GM18507 (cell line): Measurements from ENCODE around the gene ZNF746.

Experiments used
- DNase-seq: peaks from one replicate; pipeline ENCODE4 v3.0.0; 2011; ENCODE audit warnings: low read depth; ENCODE audit not compliant: insufficient read length; ENCODE audit errors: extremely low spot score
- FAIRE-seq: peaks from 2 replicates; lab custom pipeline; 2011; peaks lifted over from hg19 to GRCh38; lab: Jason Lieb, UNC

Gene ZNF746

DNA sequence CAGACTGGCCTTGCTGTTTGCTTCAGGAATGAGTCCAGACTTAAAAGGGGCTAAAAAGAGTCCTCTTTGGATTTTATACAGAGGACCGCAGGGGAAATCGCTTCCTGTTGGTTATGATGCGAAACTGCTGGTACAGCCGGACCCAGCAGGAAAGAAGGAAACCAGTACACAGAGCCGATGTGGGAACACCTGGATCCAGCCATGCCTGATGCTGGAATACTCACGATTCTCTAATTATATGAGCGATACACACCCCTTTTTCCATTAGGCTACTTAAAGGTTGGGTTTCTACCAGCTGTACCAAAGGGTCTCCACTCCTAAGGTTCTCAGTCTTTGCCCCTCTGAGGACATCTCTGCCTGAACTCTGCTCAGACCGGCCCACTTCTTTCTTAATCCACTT is 64.5 kb downstream of the ZNF746 start:
- no peak for DNase-seq

DNA sequence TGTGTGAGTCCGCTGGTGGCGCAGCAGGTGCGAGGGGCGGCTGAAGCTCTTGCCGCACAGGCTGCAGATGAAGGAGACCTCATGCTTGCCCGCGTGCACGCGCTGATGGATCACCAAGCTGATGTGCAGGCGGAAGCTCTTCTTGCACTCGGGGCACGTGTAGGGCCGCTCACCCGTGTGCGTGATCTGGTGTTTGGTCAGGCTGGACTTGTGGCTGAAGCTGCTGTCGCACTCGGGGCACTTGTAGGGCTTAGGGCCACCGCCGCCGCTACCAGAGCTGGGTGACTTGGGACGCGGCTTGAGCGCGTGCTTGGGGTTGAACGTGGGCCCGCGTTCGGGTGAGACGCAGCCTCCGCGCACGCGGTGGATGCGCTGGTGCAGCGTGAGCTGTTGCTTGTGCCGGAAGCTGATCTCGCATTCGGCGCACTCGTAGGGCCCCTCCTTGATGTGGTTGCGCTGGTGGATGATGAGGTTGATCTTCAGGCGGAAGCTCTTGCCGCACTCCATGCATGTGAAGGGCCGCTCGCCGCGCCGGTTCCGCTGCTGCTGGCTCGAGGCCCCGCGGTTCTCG is 65.4 kb downstream of the ZNF746 start:
- FAIRE-seq (no peak), DNase-seq (no peak)

More for the DNA sequence above, 64.5 kb downstream of the ZNF746 start:
- no peak for FAIRE-seq

DNA sequence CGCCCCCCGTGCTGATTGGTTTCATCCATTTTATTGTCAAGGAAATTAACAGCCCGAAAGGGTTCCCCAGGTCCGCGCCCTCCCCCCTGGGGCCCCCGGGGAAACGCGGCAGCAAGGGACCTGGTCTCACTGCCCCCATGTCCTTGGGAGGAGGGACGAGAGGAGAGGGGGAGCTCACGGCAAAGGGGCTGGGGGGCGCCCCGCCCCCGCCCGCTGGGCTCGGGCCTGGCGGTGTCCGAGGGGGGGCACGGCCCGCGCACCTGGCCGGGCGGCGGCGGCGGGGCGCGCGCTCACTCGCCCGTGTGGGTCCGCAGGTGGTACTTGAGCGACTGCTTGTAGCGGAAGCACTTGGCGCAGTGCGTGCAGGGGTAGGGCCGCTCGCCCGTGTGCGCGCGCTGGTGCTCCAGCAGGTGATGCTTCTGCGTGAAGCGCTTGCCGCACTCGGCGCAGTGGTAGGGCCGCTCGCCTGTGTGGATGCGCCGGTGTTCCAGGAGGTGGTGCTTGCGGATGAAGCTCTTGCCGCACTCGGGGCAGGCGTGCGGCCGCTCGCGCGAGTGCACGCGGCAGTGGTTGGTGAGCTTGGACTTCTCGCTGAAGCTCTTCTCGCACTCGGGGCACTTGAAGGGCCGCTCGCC is 66.0 kb downstream of the ZNF746 start:
- DNase-seq (no peak), FAIRE-seq (no peak)

DNA sequence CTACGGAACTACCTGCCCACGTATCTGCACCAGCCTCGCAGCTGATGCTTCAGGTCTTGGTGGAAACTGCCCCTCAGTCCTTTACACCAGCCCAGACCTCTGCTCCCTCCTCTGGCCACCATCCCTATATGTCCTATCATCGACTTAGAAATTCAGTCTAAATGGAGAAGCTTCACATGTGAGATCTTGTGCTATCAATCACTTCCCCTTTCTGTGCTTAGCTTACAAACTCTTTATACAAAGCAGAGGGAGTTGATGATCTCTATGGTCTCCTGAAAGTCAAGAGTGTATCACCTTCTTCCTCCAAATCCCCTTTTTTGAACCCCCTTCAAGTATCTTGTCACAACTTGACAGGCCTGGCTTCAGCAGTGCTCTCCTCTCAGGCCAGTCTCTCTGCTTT is 67.4 kb downstream of the ZNF746 start:
- no peak for DNase-seq
- no peak for FAIRE-seq

DNA sequence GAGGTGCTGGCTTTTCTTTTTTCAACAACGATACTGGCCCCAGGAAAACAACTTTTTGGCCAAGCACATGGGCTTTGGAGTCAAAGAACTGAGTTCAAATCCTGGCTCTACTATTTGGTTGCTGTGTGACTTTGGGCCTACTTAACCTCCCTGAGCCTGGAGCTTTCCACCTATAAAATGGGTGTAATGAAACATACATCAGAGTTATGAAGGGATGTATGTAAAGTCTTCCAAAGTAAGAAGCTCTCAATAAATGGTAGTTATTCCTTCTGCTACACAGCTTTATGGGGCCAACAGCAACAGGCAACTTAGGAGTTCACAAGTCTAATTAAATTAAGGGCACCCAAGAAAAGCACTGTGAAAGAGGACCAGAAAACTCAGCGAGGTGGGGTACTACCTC is 69.7 kb downstream of the ZNF746 start:
- no peak for DNase-seq
- FAIRE-seq = no peak

DNA sequence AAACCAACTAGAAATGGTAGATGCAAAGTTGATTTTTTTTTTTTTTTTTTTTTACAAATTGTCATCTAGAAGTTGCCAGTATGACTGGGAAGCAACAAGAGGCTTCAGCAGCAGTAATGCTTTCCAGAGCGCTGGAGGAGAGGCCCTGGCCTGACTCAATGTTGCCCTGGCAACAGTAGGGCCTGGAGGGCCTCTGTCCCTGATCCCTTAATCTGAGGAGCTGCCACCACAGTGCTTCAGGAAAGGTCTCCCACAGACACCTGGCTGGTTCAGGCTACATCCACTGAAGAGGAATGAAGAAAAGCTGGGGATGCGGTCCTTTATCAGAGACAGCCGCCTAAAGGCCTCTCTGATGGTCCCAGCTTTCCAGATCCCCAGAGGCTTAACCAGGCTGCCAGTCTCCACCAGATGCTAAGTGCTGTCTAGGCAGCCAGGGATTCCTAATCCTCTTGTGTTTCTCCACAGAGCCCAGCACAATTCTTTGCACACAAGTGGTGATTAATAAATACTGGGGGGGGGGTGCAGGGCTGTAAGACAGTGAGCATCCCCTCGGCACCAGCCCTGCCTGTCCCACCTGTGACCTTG is 70.4 kb downstream of the ZNF746 start:
- FAIRE-seq (no peak), DNase-seq (no peak)

DNA sequence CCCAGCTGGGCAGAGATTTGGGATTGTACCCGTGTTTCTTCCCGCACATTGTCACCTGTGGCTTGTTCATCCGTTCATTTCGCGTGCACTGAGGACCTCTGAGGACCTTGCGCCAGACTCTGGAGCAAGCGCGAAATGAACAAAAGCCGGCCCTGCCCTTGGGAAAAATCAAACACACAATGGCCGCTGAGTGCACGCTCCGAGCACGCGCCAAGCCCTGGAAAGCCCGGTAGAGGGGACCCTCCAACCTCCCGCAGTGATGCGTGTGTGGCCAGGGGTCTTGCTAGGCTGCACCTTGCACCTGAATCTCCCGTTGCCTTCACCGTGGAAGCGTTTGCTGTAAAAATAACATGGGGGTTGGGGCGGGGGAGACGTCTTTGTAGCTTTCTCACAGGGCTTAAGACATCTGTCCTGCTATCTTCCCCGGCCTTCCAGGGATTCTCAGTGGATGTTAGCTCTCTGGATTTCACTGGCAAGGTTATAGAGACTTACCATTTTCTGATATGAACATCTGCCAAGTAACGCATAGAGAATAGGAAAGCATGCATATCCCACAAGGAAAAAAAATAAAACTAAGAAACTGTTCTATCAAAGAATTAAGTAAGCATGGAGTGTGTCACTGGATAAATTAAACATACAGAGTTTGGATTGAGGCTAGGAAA is 74.0 kb downstream of the ZNF746 start:
- no peak for DNase-seq
- FAIRE-seq = no peak

DNA sequence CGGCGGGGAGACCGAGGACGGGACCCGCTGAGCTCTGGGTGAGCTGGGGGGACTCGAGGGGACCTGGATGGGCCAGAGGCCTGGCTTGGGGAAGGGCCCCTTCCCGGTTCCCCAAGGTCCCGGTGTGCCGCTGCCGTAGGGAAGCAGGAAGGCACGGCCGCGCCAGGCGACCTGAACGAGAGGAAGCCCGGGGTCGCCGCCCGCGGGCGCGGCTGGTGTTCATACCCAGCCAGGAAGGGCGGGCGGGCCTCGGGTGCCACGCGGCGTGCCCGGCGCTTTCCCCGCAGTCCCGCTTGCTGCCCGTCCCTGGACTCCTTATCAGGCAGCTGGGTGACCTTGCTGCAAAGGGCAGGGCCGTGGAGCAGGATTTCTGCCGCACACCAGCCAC is 74.7 kb downstream of the ZNF746 start:
- DNase-seq = no peak
- FAIRE-seq = no peak
